ENCODE measurements around the gene NCAPG.
"Not testable (repeated sequence)": the region's sequence is repeated elsewhere in the genome, so short reads cannot be mapped to it uniquely, and the experiment has no call there.

Gene NCAPG

GRCh38 chr4:17788956-17789355, 21.8 kb upstream of the NCAPG start:
- no peak for DNase-seq (ENCODE audit: low spot score)

- DNase-seq (ENCODE audit: low spot score): no peak
These were observed 16.0 kb upstream of the NCAPG start for GRCh38 chr4:17794730-17795129.

- DNase-seq (ENCODE audit: low spot score): no peak
These were observed 13.0 kb upstream of the NCAPG start for GRCh38 chr4:17797808-17798207.

GRCh38 chr4:17805580-17806155, 5.1 kb upstream of the NCAPG start:
- no peak for DNase-seq (ENCODE audit: low spot score)

- DNase-seq (ENCODE audit: low spot score): no peak
These were observed 3.3 kb upstream of the NCAPG start for GRCh38 chr4:17807446-17807845.

- DNase-seq (ENCODE audit: low spot score): no peak
These were observed 1.1 kb upstream of the NCAPG start for GRCh38 chr4:17809667-17810066.

GRCh38 chr4:17811078-17811603, 362 bp downstream of the NCAPG start:
- DNase-seq (ENCODE audit: low spot score): no peak

- no peak for DNase-seq (ENCODE audit: low spot score)
These were observed 1.3 kb downstream of the NCAPG start for GRCh38 chr4:17812125-17812524.

- DNase-seq (ENCODE audit: low spot score): no peak
These were observed 2.0 kb downstream of the NCAPG start for GRCh38 chr4:17812801-17813200.

- DNase-seq (ENCODE audit: low spot score): no peak
These were observed 3.4 kb downstream of the NCAPG start for GRCh38 chr4:17814140-17814539.

- DNase-seq (ENCODE audit: low spot score): no peak
These were observed 5.4 kb downstream of the NCAPG start for GRCh38 chr4:17816142-17816541.

- peak; percentile 37 for DNase-seq (ENCODE audit: low spot score)
These were observed 6.2 kb downstream of the NCAPG start for GRCh38 chr4:17817027-17817426.

GRCh38 chr4:17823871-17824669, 13.3 kb downstream of the NCAPG start:
- no peak for DNase-seq (ENCODE audit: low spot score)

GRCh38 chr4:17846266-17846665, 35.5 kb downstream of the NCAPG start:
- DNase-seq (ENCODE audit: low spot score): no peak

- DNase-seq (ENCODE audit: low spot score): not testable (repeated sequence)
These were observed 39.5 kb downstream of the NCAPG start for GRCh38 chr4:17850295-17850694.

- no peak for DNase-seq (ENCODE audit: low spot score)
These were observed 41.2 kb downstream of the NCAPG start for GRCh38 chr4:17851959-17852358.

GRCh38 chr4:17854036-17854435, 43.3 kb downstream of the NCAPG start:
- DNase-seq (ENCODE audit: low spot score): peak; percentile 37

GRCh38 chr4:17859793-17860406, 49.1 kb downstream of the NCAPG start:
- DNase-seq (ENCODE audit: low spot score): no peak

- DNase-seq (ENCODE audit: low spot score): not testable (repeated sequence)
These were observed 51.1 kb downstream of the NCAPG start for GRCh38 chr4:17861906-17862305.

- no peak for DNase-seq (ENCODE audit: low spot score)
These were observed 55.1 kb downstream of the NCAPG start for GRCh38 chr4:17865866-17866363.

- DNase-seq (ENCODE audit: low spot score): no peak
These were observed 56.0 kb downstream of the NCAPG start for GRCh38 chr4:17866810-17867209.

- no peak for DNase-seq (ENCODE audit: low spot score)
These were observed 56.5 kb downstream of the NCAPG start for GRCh38 chr4:17867276-17867675.

GRCh38 chr4:17869327-17869726, 58.5 kb downstream of the NCAPG start:
- DNase-seq (ENCODE audit: low spot score): no peak

All from D341Med (cell line).